A549 (cell line): Measurements from ENCODE around the gene NAT8.
"Not testable (repeated sequence)": the region's sequence is repeated elsewhere in the genome, so short reads cannot be mapped to it uniquely, and the experiment has no call there.

Experiments used
- CEBPB ChIP-seq, 2 experiments: fragments of >200 bp in 1 of 2; sonication (Bioruptor Twin) in 1 of 2; formaldehyde crosslinking in 1 of 2; IDR thresholded peaks; 2 replicates each; pipeline ENCODE4 v1.6.1; 2012 to 2016
- CTCF ChIP-seq: fragments of >200 bp; sonication (Bioruptor Twin); formaldehyde crosslinking; IDR thresholded peaks from 3 replicates; pipeline ENCODE4 v1.5.1; 2016
- ELK1 ChIP-seq: fragments of 150-350 bp; IDR thresholded peaks from 2 replicates; pipeline ENCODE4 v1.6.1; 2014; ENCODE audit warnings: low read depth, mild to moderate bottlenecking, low read length
- MAFK ChIP-seq: fragments of 450-650 bp; IDR thresholded peaks from 2 replicates; pipeline ENCODE4 v1.6.1; 2014; ENCODE audit not compliant: partially characterized antibody
- POLR2A ChIP-seq: IDR thresholded peaks from 2 replicates; pipeline ENCODE4 v1.6.1; 2012; ENCODE audit warnings: mild to moderate bottlenecking, low read length
- SMC3 ChIP-seq: fragments of >200 bp; sonication (Bioruptor Twin); formaldehyde crosslinking; IDR thresholded peaks from 3 replicates; pipeline ENCODE4 v1.6.1; 2018; ENCODE audit warnings: inconsistent platforms
- TP53 ChIP-seq: fragments of 250-450 bp; sonication (Bioruptor Pico); IDR thresholded peaks from 2 replicates; pipeline ENCODE4 v1.5.0; 2021; ENCODE audit warnings: mild to moderate bottlenecking, moderate library complexity

GRCh38 chr2:73679237-73679636 is 37.0 kb upstream of the NAT8 start:
- TF ChIP-seq MAFK; TP53 (CRISPR knock-in tag); POLR2A; SMC3; CTCF; CEBPB (IDR thresholded peaks at IDR 0.05); ELK1: not testable (repeated sequence)
